CD4-positive, alpha-beta memory T cell (primary cell): ENCODE data around the gene NIPAL3. TPM values are rescaled to one million over a fixed set of nuclear protein-coding genes. Genes with fewer than 3 reads are reported as not detected.

Source experiments
- CTCF ChIA-PET: fragments of 350-600 bp; sonication (Branson Sonifier 250); formaldehyde crosslinking; loops from one replicate; lab custom pipeline; 2021; ENCODE audit warnings: inconsistent platforms; ENCODE audit not compliant: partially characterized antibody; lab: Charles Lee
- POLR2A ChIA-PET: fragments of 350-600 bp; sonication (Branson Sonifier 250); formaldehyde crosslinking; loops from one replicate; lab custom pipeline; 2021; ENCODE audit not compliant: partially characterized antibody; lab: Charles Lee
- DNase-seq, 5 donors: peaks; one replicate each; pipeline versions ENCODE4 v3.0.0 to v3.0.0-alpha.2; 2020 to 2022; ENCODE audit warnings: mixed read lengths in 1 of 5
- H3K27ac ChIP-seq: one replicate; pipeline ENCODE4 v1.7.0; 2013; ENCODE audit warnings: low read depth, low read length
- H3K27me3 ChIP-seq: 2 replicates; pipeline ENCODE4 v1.7.0; 2013; ENCODE audit warnings: mild to moderate bottlenecking, low read length, moderate library complexity; ENCODE audit not compliant: insufficient read depth
- H3K36me3 ChIP-seq: 2 replicates; pipeline ENCODE4 v1.7.0; 2013; ENCODE audit warnings: mild to moderate bottlenecking, low read length, moderate library complexity; ENCODE audit not compliant: insufficient read depth
- H3K4me1 ChIP-seq: 2 replicates; pipeline ENCODE4 v1.7.0; 2013; ENCODE audit warnings: mild to moderate bottlenecking, low read length, moderate library complexity; ENCODE audit not compliant: insufficient read depth
- H3K4me3 ChIP-seq, 2 donors: one replicate each; pipeline ENCODE4 v1.7.0; 2013; ENCODE audit warnings: low read length in 2 of 2, mild to moderate bottlenecking in 1 of 2
- H3K9me3 ChIP-seq, 2 donors: one replicate each; pipeline ENCODE4 v1.7.0; 2013; ENCODE audit warnings: low read length in 2 of 2, control low read depth in 1 of 2; ENCODE audit not compliant: control insufficient read depth in 1 of 2
- H3K27ac Mint-ChIP-seq, 7 donors: one replicate each; pipeline ENCODE4 v1.8.0; 2020 to 2021; ENCODE audit warnings: mixed read lengths in 7 of 7, mild to moderate bottlenecking in 6 of 7, inconsistent platforms in 3 of 7, moderate library complexity in 3 of 7
- H3K27me3 Mint-ChIP-seq, 2 donors: one replicate each; pipeline ENCODE4 v1.8.0; 2020 to 2021; ENCODE audit warnings: mixed read lengths in 2 of 2
- H3K36me3 Mint-ChIP-seq, 2 donors: one replicate each; pipeline ENCODE4 v1.8.0; 2020 to 2021; ENCODE audit warnings: mixed read lengths in 2 of 2, inconsistent platforms in 1 of 2, mild to moderate bottlenecking in 1 of 2
- H3K4me1 Mint-ChIP-seq, 4 donors: one replicate each; pipeline ENCODE4 v1.8.0; 2020 to 2021; ENCODE audit warnings: mixed read lengths in 4 of 4, mild to moderate bottlenecking in 1 of 4
- H3K4me3 Mint-ChIP-seq, 8 donors: one replicate each; pipeline ENCODE4 v1.8.0; 2020 to 2021; ENCODE audit warnings: mixed read lengths in 8 of 8, mild to moderate bottlenecking in 7 of 8, moderate library complexity in 6 of 8, inconsistent platforms in 3 of 8
- H3K9me3 Mint-ChIP-seq, 8 donors: one replicate each; pipeline ENCODE4 v1.8.0; 2020 to 2021; ENCODE audit warnings: mixed read lengths in 8 of 8, mild to moderate bottlenecking in 5 of 8, inconsistent platforms in 3 of 8, moderate library complexity in 1 of 8
- intact Hi-C: fragments of 100-400 bp; cut with micrococcal nuclease; formaldehyde crosslinking; loops from one replicate; pipeline ENCODE4 v1.15.1; 2023
- polyA plus RNA-seq, 2 donors: library from polyadenylated mRNA; unstranded; fragments of 300-500 nt; fragmentation: Illumina TruSeq; gene quantifications; one replicate each; pipeline ENCODE4 v1.2.3, GENCODE V29; 2021
- total RNA-seq, 2 experiments: library from RNA; stranded (reverse); gene quantifications; one replicate each; pipeline ENCODE4 v1.2.3, GENCODE V29; 2021

Gene NIPAL3
- total and polyA plus RNA-seq, 4 experiments from 2014 or later: 52.8 to 88.6 (median 63.8) TPM

DNA sequence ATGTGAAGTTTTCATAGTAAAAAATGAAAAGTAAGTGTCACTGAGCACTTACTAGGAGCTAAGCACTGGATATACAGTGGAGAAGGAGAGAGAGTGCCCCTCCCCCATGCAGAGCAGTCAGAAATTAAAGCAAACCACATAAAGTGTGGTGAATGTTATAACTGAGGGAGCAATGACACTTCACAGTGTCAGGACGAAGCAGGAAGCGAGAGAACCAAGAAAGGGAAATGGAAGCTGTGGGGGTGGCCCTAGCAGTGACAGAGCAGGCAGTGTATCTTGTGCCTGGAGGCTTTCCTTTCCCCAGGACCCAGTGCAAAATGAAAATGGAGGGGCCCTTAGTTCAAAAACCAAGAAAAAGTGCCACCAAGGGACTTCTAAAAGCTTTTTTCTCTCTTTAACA lies 65.5 kb downstream of the NIPAL3 start:
- Mint-ChIP-seq H3K4me1 (peaks cover 42 to 72% (median 57%) of the 10 kb centered on the region in 4 donors), H3K27ac (peak overlapping the region; percentile 96 to 99 (median 99)), H3K27me3 (no peaks in the 10 kb centered on the region), H3K4me3 (peak overlapping the region; percentile 66 to 96 (median 86)), H3K36me3 (no peaks in the 10 kb centered on the region), H3K9me3 (no peaks in the 10 kb centered on the region)
- no peaks in the 10 kb centered on the region for H3K9me3 ChIP-seq
- H3K27me3 ChIP-seq: no peaks in the 10 kb centered on the region
- H3K36me3 ChIP-seq: no peaks in the 10 kb centered on the region
- peaks cover 62% of the 10 kb centered on the region for H3K4me1 ChIP-seq
- DNase-seq: peak; percentile 59 to 77 (median 67)
- intact Hi-C loops: loop anchor here (5.0 kb wide), 2 partner anchors 106 to 156 kb away; no protein-coding TSS in a partner anchor
- H3K4me3 ChIP-seq: peak overlapping the region in 1 of 2 donors; percentile 50
- ChIA-PET CTCF (interaction anchor here (1.1 to 9.6 kb wide), 11 partner anchors 10 to 105 kb away, joined by 3 to 59 read pairs (median 5); partner anchors contain the start of genes NIPAL3 and RCAN3), POLR2A (interaction anchor here (0.7 to 14.3 kb wide), 19 partner anchors 9 to 162 kb away, joined by 3 to 459 read pairs (median 7); partner anchors contain the start of genes NIPAL3, RCAN3, SRRM1 and STPG1)
- peak overlapping the region; percentile 61 for H3K27ac ChIP-seq

DNA sequence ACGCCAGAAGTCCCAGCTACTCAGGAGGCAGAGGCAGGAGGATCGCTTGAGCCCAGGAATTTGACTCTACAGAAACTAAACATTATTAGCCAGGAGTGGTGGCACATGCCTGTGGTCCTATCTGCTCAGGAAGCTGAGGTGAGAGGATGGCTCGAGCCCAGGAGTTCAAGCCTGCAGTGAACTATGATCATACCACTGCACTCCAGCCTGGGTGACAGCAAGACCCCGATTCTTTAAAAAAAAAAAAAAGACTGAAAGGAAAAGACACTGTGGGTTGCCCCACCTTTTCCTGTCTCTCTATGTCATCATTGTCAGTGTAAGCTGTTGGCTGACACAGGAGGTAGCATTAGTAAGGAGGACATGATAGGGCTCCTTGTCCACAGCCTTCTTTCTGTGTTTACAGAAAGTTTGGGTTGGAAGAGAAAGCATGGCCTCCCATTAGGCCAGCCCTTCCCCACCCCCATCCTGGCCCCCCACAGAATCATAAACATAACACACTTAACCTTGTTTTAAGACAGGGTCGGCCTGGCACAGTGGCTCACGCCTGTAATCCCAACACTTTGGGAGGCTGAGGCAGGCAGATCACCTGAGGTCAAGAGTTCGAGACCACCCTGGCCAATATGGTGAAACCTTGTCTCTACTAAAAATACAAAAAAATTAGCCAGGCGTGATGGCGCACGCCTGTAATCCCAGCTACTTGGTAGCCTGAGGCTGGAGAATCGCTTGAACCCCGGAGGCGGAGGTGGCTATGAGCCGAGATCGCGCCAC lies 66.4 kb downstream of the NIPAL3 start:
- peak; percentile 72 to 79 (median 77) for DNase-seq
- Histone ChIP-seq H3K27me3 (no peaks in the 10 kb centered on the region), H3K9me3 (no peaks in the 10 kb centered on the region), H3K36me3 (no peaks in the 10 kb centered on the region), H3K4me1 (peaks cover 70% of the 10 kb centered on the region), H3K4me3 (peak overlapping the region in 1 of 2 donors; percentile 50), H3K27ac (peak overlapping the region; percentile 61)
- Mint-ChIP-seq H3K27me3 (no peaks in the 10 kb centered on the region), H3K36me3 (no peaks in the 10 kb centered on the region), H3K9me3 (no peaks in the 10 kb centered on the region), H3K4me3 (peak overlapping the region; percentile 77 to 96 (median 86)), H3K27ac (peak overlapping the region; percentile 96 to 99 (median 99)), H3K4me1 (peaks cover 51 to 81% (median 65%) of the 10 kb centered on the region in 4 donors)
- intact Hi-C loops: loop anchor here (5.0 kb wide), 2 partner anchors 105 to 155 kb away; no protein-coding TSS in a partner anchor
- POLR2A ChIA-PET: interaction anchor here (0.6 to 14.3 kb wide), 18 partner anchors 8 to 161 kb away, joined by 3 to 459 read pairs (median 7); partner anchors contain the start of genes NIPAL3, RCAN3, SRRM1 and STPG1
- CTCF ChIA-PET: interaction anchor here (0.6 to 9.6 kb wide), 10 partner anchors 11 to 105 kb away, joined by 3 to 59 read pairs (median 6); partner anchors contain the start of genes NIPAL3 and RCAN3

DNA sequence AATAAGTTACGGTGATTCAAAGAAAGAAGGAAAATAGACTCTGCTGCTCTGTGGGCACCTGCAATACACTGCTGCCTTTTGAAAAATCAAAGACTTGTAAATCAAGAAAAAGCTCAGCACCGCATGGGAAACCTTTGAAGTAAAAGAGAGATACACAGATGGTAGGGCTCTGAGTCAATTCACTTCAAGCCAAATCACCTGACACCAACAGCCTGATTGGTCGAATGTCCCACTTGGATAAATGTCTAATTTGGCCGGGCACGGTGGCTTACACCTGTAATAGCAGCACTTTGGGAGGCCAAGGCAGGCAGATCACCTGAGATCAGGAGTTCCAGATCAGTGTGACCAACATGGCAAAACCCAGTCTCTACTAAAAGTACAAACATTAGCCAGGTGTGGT lies 67.8 kb downstream of the NIPAL3 start:
- H3K9me3 ChIP-seq: no peaks in the 10 kb centered on the region
- H3K36me3 ChIP-seq: no peaks in the 10 kb centered on the region
- no peaks in the 10 kb centered on the region for H3K27me3 Mint-ChIP-seq
- ChIA-PET POLR2A (interaction anchor here (0.6 to 14.3 kb wide), 10 partner anchors 9 to 160 kb away, joined by 3 to 459 read pairs (median 4); partner anchors contain the start of genes NIPAL3, RCAN3 and SRRM1), CTCF (interaction anchor here (0.9 to 9.6 kb wide), 9 partner anchors 10 to 104 kb away, joined by 3 to 59 read pairs (median 5); partner anchors contain the start of genes NIPAL3 and RCAN3)
- no peaks in the 10 kb centered on the region for H3K9me3 Mint-ChIP-seq
- H3K4me3 ChIP-seq: no peak overlapping the region
- peak overlapping the region; percentile 61 for H3K27ac ChIP-seq
- peak overlapping the region; percentile 29 to 73 (median 65) for H3K4me3 Mint-ChIP-seq
- no peaks in the 10 kb centered on the region for H3K36me3 Mint-ChIP-seq
- intact Hi-C loops: loop anchor here (5.0 kb wide), 2 partner anchors 104 to 154 kb away; no protein-coding TSS in a partner anchor
- peak; percentile 41 to 52 (median 42) for DNase-seq
- peaks cover 54 to 86% (median 71%) of the 10 kb centered on the region in 4 donors for H3K4me1 Mint-ChIP-seq
- H3K27ac Mint-ChIP-seq: peak overlapping the region; percentile 92 to 99 (median 96)
- peaks cover 84% of the 10 kb centered on the region for H3K4me1 ChIP-seq
- H3K27me3 ChIP-seq: no peaks in the 10 kb centered on the region

GRCh38 chr1:24484199-24484598 lies 68.6 kb downstream of the NIPAL3 start:
- Histone ChIP-seq H3K9me3 (no peaks in the 10 kb centered on the region), H3K27me3 (no peaks in the 10 kb centered on the region), H3K4me3 (no peak overlapping the region), H3K4me1 (peaks cover 91% of the 10 kb centered on the region), H3K27ac (peak overlapping the region; percentile 61), H3K36me3 (no peaks in the 10 kb centered on the region)
- Mint-ChIP-seq H3K9me3 (no peaks in the 10 kb centered on the region), H3K27ac (peak overlapping the region; percentile 92 to 99 (median 96)), H3K27me3 (no peaks in the 10 kb centered on the region), H3K4me3 (peak overlapping the region; percentile 36 to 79 (median 64)), H3K36me3 (no peaks in the 10 kb centered on the region), H3K4me1 (peaks cover 57 to 89% (median 74%) of the 10 kb centered on the region in 4 donors)
- intact Hi-C loops: loop anchor here (5.0 kb wide), 2 partner anchors 103 to 153 kb away; no protein-coding TSS in a partner anchor
- DNase-seq: no peak
- CTCF ChIA-PET: interaction anchor here (0.9 to 9.6 kb wide), 9 partner anchors 8 to 103 kb away, joined by 3 to 59 read pairs (median 6); partner anchors contain the start of genes NIPAL3 and RCAN3
- POLR2A ChIA-PET: interaction anchor here (0.9 to 14.3 kb wide), 10 partner anchors 10 to 159 kb away, joined by 3 to 459 read pairs (median 4); partner anchors contain the start of genes NIPAL3, RCAN3 and SRRM1

DNA sequence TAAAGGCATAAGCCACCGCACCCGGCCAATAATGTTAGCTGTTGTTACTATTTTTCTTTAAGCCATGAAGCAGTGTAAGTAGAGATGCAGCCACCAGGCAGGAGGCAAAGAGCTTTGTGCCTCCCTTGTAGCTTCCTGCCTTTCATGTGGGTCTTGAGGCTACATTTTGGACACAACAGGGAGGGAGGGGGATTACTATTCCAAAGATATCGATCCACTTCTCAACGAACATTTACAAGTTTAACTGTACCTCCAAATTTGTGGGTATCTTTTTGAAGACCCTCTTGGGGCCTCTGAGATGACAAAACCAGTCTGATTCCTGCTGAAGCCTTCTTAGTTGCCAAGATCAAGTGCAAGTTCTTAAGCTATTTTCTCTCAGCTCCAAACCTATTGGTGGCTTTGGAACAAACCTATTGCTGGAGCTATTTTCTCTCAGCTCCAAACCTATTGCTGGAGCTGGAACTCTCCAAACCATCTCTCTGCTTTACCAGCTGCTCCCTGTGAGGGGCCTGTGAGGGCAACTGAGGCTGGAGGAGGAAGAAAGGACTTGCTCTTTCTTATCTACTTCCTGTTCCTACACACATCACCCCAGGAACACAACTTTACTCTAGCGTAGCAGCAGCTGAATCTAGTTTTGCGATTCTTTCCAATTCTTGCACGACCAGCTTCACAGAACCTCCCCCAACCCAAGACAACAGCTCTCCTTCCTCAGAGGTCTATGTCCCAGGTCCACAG lies 70.9 kb downstream of the NIPAL3 start:
- POLR2A ChIA-PET: interaction anchor here (0.5 to 7.9 kb wide), 24 partner anchors 9 to 761 kb away, joined by 3 to 422 read pairs (median 4); partner anchors contain the start of genes NIPAL3, RCAN3, RSRP1 and SRRM1
- CTCF ChIA-PET: interaction anchor here (0.7 to 3.0 kb wide), 20 partner anchors 10 to 288 kb away, joined by 3 to 40 read pairs (median 5); partner anchors contain the start of genes NIPAL3 and RCAN3
- DNase-seq: peak; percentile 72 to 79 (median 75)
- Mint-ChIP-seq H3K4me3 (peak overlapping the region; percentile 66 to 88 (median 82)), H3K27me3 (no peaks in the 10 kb centered on the region), H3K4me1 (peaks cover 50 to 82% (median 63%) of the 10 kb centered on the region in 4 donors), H3K36me3 (peaks cover 0 to 2% of the 10 kb centered on the region in 2 donors), H3K9me3 (no peaks in the 10 kb centered on the region), H3K27ac (peak overlapping the region; percentile 92 to 98 (median 93))
- H3K27me3 ChIP-seq: no peaks in the 10 kb centered on the region
- intact Hi-C loops: loop anchor here (1.0 kb wide), 3 partner anchors 16 to 71 kb away; partner anchors contain the start of genes NIPAL3 and RCAN3
- H3K9me3 ChIP-seq: no peaks in the 10 kb centered on the region
- H3K4me3 ChIP-seq: peak overlapping the region in 1 of 2 donors; percentile 21
- H3K36me3 ChIP-seq: no peaks in the 10 kb centered on the region
- H3K27ac ChIP-seq: peak overlapping the region; percentile 58
- H3K4me1 ChIP-seq: peaks cover 82% of the 10 kb centered on the region

GRCh38 chr1:24487455-24487854 lies 71.9 kb downstream of the NIPAL3 start:
- no peak overlapping the region for H3K4me3 ChIP-seq
- peaks cover 73% of the 10 kb centered on the region for H3K4me1 ChIP-seq

More at GRCh38 chr1:24487455-24487854, 71.9 kb downstream of the NIPAL3 start:
- Histone ChIP-seq H3K9me3 (no peaks in the 10 kb centered on the region), H3K27ac (no peak overlapping the region), H3K27me3 (no peaks in the 10 kb centered on the region), H3K36me3 (no peaks in the 10 kb centered on the region)
- Mint-ChIP-seq H3K4me3 (peak overlapping the region in 1 of 8 donors; percentile 83), H3K27ac (peak overlapping the region in 3 of 7 donors; percentile 93 to 98 (median 93)), H3K36me3 (peaks cover 0 to 8% of the 10 kb centered on the region in 2 donors), H3K4me1 (peaks cover 44 to 75% (median 60%) of the 10 kb centered on the region in 4 donors), H3K27me3 (no peaks in the 10 kb centered on the region), H3K9me3 (no peaks in the 10 kb centered on the region)
- intact Hi-C loops: no loop called here
- ChIA-PET POLR2A (interaction anchor here (1.1 to 7.9 kb wide), 8 partner anchors 8 to 71 kb away, joined by 3 to 422 read pairs (median 12); partner anchors contain the start of genes NIPAL3 and RCAN3), CTCF (interaction anchor here (1.5 to 3.0 kb wide), 6 partner anchors 11 to 100 kb away, joined by 6 to 40 read pairs (median 21); partner anchors contain the start of genes NIPAL3 and RCAN3)
- DNase-seq: no peak
